Measurements from ENCODE around the gene GNG7. TPM values are rescaled to one million over a fixed set of nuclear protein-coding genes. Genes with fewer than 3 reads are reported as not detected.
"Not testable (repeated sequence)": the region's sequence is repeated elsewhere in the genome, so short reads cannot be mapped to it uniquely, and the experiment has no call there.

Gene GNG7
- total RNA-seq, 1 experiment from 2014 or later = 1.1 TPM

DNA sequence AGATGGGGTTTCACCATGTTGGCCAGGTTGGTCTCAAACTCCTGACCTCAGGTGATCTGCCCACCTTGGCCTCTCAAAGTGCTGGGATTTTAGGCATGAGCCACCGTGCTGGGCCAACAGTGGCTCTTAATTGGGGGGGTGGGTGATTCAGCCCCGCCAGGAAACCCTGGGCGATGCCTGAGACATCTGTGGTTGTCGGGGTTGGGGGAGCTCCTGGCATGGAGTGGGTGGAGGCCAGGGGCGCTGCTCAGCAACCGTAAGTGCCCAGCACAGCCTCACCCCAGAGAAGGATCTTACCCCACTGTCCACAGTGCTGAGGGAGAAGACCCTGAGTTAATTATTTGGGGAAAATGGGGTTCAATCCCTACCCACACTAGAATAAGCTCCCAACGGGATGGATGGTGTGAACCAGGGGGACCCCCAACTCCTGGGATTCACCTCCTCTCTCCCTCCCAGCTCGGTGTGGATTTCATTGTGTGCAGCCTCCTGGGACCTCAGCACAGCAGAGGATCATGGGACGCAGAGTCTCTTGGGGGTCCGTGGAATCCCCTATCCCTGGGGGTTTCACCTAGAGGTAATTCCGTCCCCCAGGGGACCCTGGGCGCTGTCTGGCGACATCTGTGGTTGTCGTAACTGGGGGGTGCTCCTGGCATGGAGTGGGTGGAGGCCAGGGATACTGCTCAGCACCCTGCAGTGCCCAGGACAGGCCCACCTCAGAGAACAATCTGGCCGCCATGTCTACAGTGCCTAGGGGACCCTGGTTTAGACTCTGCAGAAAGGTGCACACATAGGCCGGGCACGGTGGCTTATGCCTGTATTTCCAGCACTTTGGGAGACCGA is 157.7 kb downstream of the GNG7 start:
- Histone ChIP-seq H3K27ac (ENCODE audit: low read length) (no peak overlapping the region; the same call in 1 of the 2 replicates), H2AFZ (ENCODE audit: low read length) (no peak overlapping the region), H3K9me2 (replicated peaks; ENCODE audit: low read length) (no peaks in the 10 kb centered on the region), H3F3A (ENCODE audit: low read length, unreplicated experiment) (no peaks in the 10 kb centered on the region), H3K36me3 (ENCODE audit: low read depth, low read length) (no peaks in the 10 kb centered on the region), H4K20me1 (ENCODE audit: low read length) (no peaks in the 10 kb centered on the region), H3K4me1 (ENCODE audit: insufficient read depth, low read length) (peaks cover 47% of the 10 kb centered on the region), H3K4me3 (ENCODE audit: low read length) (no peak overlapping the region), H3K9ac (ENCODE audit: low read length) (no peak overlapping the region), H3K9me3 (ENCODE audit: low read length) (no peaks in the 10 kb centered on the region), H3K4me2 (ENCODE audit: low read length) (no peak overlapping the region), H3K27me3 (ENCODE audit: low read length) (no peaks in the 10 kb centered on the region), H3K79me2 (ENCODE audit: low read length) (peaks cover 21% of the 10 kb centered on the region)
- TF ChIP-seq EZH2phosphoT487 (IDR thresholded peaks at IDR 0.05; ENCODE audit: borderline replicate concordance, low read length) = no peak
- TF ChIP-seq EZH2 (IDR thresholded peaks at IDR 0.05; ENCODE audit: low read length, unreplicated experiment) = no peak
- TF ChIP-seq, protein P1, sequence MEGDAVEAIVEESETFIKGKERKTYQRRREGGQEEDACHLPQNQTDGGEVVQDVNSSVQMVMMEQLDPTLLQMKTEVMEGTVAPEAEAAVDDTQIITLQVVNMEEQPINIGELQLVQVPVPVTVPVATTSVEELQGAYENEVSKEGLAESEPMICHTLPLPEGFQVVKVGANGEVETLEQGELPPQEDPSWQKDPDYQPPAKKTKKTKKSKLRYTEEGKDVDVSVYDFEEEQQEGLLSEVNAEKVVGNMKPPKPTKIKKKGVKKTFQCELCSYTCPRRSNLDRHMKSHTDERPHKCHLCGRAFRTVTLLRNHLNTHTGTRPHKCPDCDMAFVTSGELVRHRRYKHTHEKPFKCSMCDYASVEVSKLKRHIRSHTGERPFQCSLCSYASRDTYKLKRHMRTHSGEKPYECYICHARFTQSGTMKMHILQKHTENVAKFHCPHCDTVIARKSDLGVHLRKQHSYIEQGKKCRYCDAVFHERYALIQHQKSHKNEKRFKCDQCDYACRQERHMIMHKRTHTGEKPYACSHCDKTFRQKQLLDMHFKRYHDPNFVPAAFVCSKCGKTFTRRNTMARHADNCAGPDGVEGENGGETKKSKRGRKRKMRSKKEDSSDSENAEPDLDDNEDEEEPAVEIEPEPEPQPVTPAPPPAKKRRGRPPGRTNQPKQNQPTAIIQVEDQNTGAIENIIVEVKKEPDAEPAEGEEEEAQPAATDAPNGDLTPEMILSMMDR (conservative IDR thresholded peaks at IDR 0.05; ENCODE audit: low read depth, low read length) = no peak
- intact Hi-C loops (cut with micrococcal nuclease) = no loop called here
- no peak for ATAC-seq
- no TSS peak for BruUV-seq (replicated peaks)
- ChIA-PET CTCF (no interaction called here), POLR2A (ENCODE audit: unreplicated experiment) (no interaction called here)
- DNase-seq = no peak

DNA sequence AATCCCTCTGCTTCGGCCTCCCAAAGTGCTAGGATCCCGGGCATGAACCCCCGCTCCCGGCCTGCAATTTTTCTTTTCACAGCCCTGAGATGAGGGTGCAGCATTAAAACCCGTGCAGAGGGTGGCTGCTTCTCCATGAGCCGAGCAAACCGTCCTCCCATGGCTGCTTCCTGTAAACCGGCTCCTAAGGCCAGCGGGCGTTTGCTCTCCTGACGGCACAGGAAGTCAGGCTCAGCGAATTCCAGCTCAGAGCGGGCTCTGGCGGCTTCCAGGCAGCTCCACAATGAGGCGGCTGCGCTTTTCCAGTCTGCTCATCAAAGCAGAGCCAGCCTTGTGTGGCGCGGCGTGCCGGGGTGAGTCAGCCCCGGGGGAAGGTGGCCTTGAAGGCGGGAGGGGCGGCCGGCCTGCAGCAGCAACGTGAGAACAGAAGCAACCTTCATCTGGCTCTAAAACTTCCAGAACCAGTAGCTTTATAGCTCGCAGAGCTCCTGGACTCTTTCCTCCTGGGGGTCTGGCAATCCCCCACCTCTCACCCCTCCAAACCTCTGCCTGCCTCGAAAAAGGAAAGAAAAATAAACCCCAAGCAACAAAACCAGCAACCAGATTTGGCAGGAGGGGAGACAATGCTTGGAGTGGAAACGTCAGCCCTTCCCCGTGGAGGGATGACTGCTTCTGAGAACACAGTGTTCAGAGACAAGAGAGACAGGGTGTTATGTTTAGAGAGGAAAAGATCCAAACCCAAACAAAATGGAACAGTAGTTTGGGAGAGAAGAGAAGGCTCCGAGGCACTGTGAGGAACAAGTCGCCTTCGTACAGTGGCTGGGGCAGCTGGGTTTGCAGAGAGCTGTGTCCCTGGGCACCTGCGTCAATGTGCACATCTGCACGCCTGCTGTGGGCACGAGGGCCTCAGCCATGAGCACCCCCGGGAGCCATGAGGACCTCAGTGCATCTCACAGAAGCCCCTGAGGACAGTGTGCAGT is 158.7 kb downstream of the GNG7 start:
- no peaks in the 10 kb centered on the region for H3K9me3 ChIP-seq (ENCODE audit: low read length)
- no peaks in the 10 kb centered on the region for H4K20me1 ChIP-seq (ENCODE audit: low read length)
- no peaks in the 10 kb centered on the region for H3K27me3 ChIP-seq (ENCODE audit: low read length)
- intact Hi-C loops (cut with micrococcal nuclease) = loop anchor here (1.0 to 2.0 kb wide), 3 partner anchors 19 to 67 kb away; partner anchors contain the start of gene GADD45B
- POLR2A ChIA-PET (ENCODE audit: unreplicated experiment) = interaction anchor here (1.2 to 2.6 kb wide), 3 partner anchors 9 to 67 kb away, joined by 3 to 18 read pairs (median 11); partner anchors contain the start of gene GADD45B
- H2AFZ ChIP-seq (ENCODE audit: low read length) = peak overlapping the region; percentile 67
- H3K9me2 ChIP-seq (replicated peaks; ENCODE audit: low read length) = no peaks in the 10 kb centered on the region
- H3K27ac ChIP-seq (ENCODE audit: low read length) = peak overlapping the region; percentile 88
- peak overlapping the region; percentile 58 for H3K9ac ChIP-seq (ENCODE audit: low read length)
- H3K4me2 ChIP-seq (ENCODE audit: low read length) = peak overlapping the region; percentile 85
- H3K36me3 ChIP-seq (ENCODE audit: low read depth, low read length) = no peaks in the 10 kb centered on the region
- ATAC-seq (peak; percentile 79), DNase-seq (peak; percentile 94)
- TF ChIP-seq EZH2 (IDR thresholded peaks at IDR 0.05; ENCODE audit: low read length, unreplicated experiment) (no peak), EZH2phosphoT487 (IDR thresholded peaks at IDR 0.05; ENCODE audit: borderline replicate concordance, low read length) (peak; percentile 74)
- TF ChIP-seq, protein P1 (conservative IDR thresholded peaks at IDR 0.05; ENCODE audit: low read depth, low read length) = peak; percentile 35; the same call in 1 of the 2 replicates
- H3K4me1 ChIP-seq (ENCODE audit: insufficient read depth, low read length) = peaks cover 47% of the 10 kb centered on the region
- CTCF ChIA-PET = interaction anchor here (0.5 to 0.6 kb wide), 3 partner anchors 34 to 93 kb away, joined by 4 to 5 read pairs (median 5); no protein-coding TSS in a partner anchor
- BruUV-seq (replicated peaks) = no TSS peak
- peak overlapping the region; percentile 54 for H3K4me3 ChIP-seq (ENCODE audit: low read length)
- no peaks in the 10 kb centered on the region for H3F3A ChIP-seq (ENCODE audit: low read length, unreplicated experiment)
- peaks cover 21% of the 10 kb centered on the region for H3K79me2 ChIP-seq (ENCODE audit: low read length)

DNA sequence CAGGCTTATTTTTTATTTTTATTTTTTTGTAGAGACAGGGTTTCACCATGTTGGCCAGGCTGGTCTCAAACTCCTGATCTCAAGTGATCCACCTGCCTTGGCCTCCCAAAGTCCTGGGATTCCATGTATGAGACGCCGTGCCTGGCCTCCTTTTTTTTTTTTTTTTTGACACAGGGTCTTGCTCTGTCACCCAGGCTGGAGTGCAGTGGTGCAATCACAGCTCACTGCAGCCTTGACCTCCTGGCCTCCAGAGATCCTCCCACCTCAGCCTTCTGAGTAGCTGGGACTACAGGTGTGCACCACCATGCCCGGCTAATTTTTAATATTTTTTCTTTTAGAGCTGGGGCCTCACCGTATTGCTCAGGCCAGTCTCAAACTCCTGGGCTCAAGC is 159.4 kb downstream of the GNG7 start:
- H4K20me1 ChIP-seq (ENCODE audit: low read length); H3K9me2 ChIP-seq (replicated peaks; ENCODE audit: low read length); BruUV-seq (replicated peaks); H3K9me3 ChIP-seq (ENCODE audit: low read length); H3K36me3 ChIP-seq (ENCODE audit: low read depth, low read length); CTCF ChIA-PET; H2AFZ ChIP-seq (ENCODE audit: low read length); H3F3A ChIP-seq (ENCODE audit: low read length, unreplicated experiment); H3K27me3 ChIP-seq (ENCODE audit: low read length); DNase-seq; ATAC-seq: not testable (repeated sequence)
- Histone ChIP-seq H3K9ac (ENCODE audit: low read length) (peak overlapping the region; percentile 50; the same call in 1 of the 2 replicates), H3K27ac (ENCODE audit: low read length) (peak overlapping the region; percentile 88), H3K4me2 (ENCODE audit: low read length) (peak overlapping the region; percentile 76), H3K79me2 (ENCODE audit: low read length) (peaks cover 21% of the 10 kb centered on the region), H3K4me3 (ENCODE audit: low read length) (peak overlapping the region; percentile 40; the same call in 1 of the 2 replicates), H3K4me1 (ENCODE audit: insufficient read depth, low read length) (peaks cover 47% of the 10 kb centered on the region)
- POLR2A ChIA-PET (ENCODE audit: unreplicated experiment) = interaction anchor here (1.2 to 2.6 kb wide), 3 partner anchors 10 to 67 kb away, joined by 3 to 18 read pairs (median 11); partner anchors contain the start of gene GADD45B
- intact Hi-C loops (cut with micrococcal nuclease) = loop anchor here (1.0 to 2.0 kb wide), 3 partner anchors 18 to 67 kb away; partner anchors contain the start of gene GADD45B
